HG02588 (cell line): ENCODE data around the gene FDPS.

Experiments
- ATAC-seq: cut with Tn5 transposase; IDR thresholded peaks from one replicate; pipeline ENCODE4 v1.9.1; 2021; ENCODE audit warnings: mild to moderate bottlenecking, moderate library complexity; ENCODE audit not compliant: unreplicated experiment

The FDPS gene

GRCh38 chr1:155308493-155309422 lies at the start of gene FDPS:
Gene FDPS (plus strand): TSS chr1:155308866. CDS start chr1:155309790, 924 bp downstream.
- peak; percentile 93 for ATAC-seq

GRCh38 chr1:155260276-155260675 lies 48.4 kb upstream of the FDPS start:
- ATAC-seq = no peak

- peak; percentile 5 for ATAC-seq
Measured at GRCh38 chr1:155261493-155261851, 47.2 kb upstream of the FDPS start.

- peak; percentile 87 for ATAC-seq
Measured at GRCh38 chr1:155261852-155262673, 46.6 kb upstream of the FDPS start, which contains the start of gene SCAMP3. Gene SCAMP3 (minus strand): TSS chr1:155262360. CDS start chr1:155262151, 209 bp downstream.

- no peak for ATAC-seq
Measured at GRCh38 chr1:155263067-155263466, 45.6 kb upstream of the FDPS start.

- ATAC-seq = no peak
Measured at GRCh38 chr1:155266553-155266952, 42.1 kb upstream of the FDPS start.

GRCh38 chr1:155267373-155267772 lies 41.3 kb upstream of the FDPS start:
- no peak for ATAC-seq

- no peak for ATAC-seq
Measured at GRCh38 chr1:155268630-155269029, 40.0 kb upstream of the FDPS start.

- no peak for ATAC-seq
Measured at GRCh38 chr1:155269381-155269780, 39.3 kb upstream of the FDPS start.

- peak; percentile 30 for ATAC-seq
Measured at GRCh38 chr1:155272466-155273342, 36.0 kb upstream of the FDPS start.

- peak; percentile 77 for ATAC-seq
Measured at GRCh38 chr1:155273343-155274245, 35.1 kb upstream of the FDPS start, which contains the start of gene CLK2. Gene CLK2 (minus strand): TSS chr1:155273504. CDS start chr1:155270977, 2,527 bp downstream.

GRCh38 chr1:155277070-155277901 lies 31.4 kb upstream of the FDPS start, which contains the start of gene HCN3:
Gene HCN3 (plus strand): TSS chr1:155277463. CDS start chr1:155277591, 128 bp downstream.
- ATAC-seq = peak; percentile 61

- ATAC-seq = no peak
Measured at GRCh38 chr1:155277902-155278688, 30.6 kb upstream of the FDPS start.

GRCh38 chr1:155278689-155279160 lies 29.9 kb upstream of the FDPS start:
- no peak for ATAC-seq

- ATAC-seq = no peak
Measured at GRCh38 chr1:155279268-155279667, 29.4 kb upstream of the FDPS start.

- no peak for ATAC-seq
Measured at GRCh38 chr1:155282488-155283091, 26.1 kb upstream of the FDPS start.

GRCh38 chr1:155284476-155284875 lies 24.2 kb upstream of the FDPS start:
- no peak for ATAC-seq
